ENCODE measurements around the gene RNF214.

GRCh38 chr11:117316197-117316961 is 83.9 kb downstream of the RNF214 start, which contains the start of gene BACE1:
- TF ChIP-seq CTCF (IDR thresholded peaks at IDR 0.05) = no peak
- TF ChIP-seq EZH2 (IDR thresholded peaks at IDR 0.05; ENCODE audit: borderline replicate concordance, insufficient read depth, low read depth, low read length, poor library complexity, severe bottlenecking) = no peak
